GM11168 (cell line): Measurements from ENCODE around the gene CES3.

ENCODE experiments used
- in situ Hi-C: fragments of 300-500 bp; cut with MboI; formaldehyde crosslinking; loops from one replicate; pipeline ENCODE4 v1.12.0; 2022; ENCODE audit warnings: low sequenced_read_pairs; ENCODE audit not compliant: unreplicated experiment

Gene CES3

GRCh38 chr16:67019171-67019570 is 58.1 kb downstream of the CES3 start:
- in situ Hi-C loops, result no loop called here

DNA sequence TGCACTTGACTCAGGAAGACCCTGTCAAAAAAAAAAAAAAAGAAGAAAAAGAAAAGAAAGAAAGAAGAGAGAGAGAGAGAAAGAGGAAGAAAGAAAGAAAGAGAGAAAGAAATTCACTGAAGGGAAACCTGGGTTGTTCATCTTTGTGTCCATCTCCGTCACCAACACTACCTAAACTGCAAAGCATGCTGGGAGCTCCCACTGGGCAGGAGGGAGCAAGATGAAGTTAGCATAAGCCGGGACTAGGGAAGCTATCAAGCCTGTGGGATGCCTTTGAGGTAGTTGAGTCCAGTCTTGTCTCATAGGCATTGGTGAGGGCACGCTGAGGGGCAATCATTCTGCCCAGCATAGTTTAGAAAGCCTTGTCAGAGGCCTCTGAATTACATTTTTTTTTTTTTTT is 60.3 kb downstream of the CES3 start:
- in situ Hi-C loops, result loop anchor here (10.0 kb wide), 1 partner anchor 83 kb away; the partner anchor contains the start of gene PHAF1

DNA sequence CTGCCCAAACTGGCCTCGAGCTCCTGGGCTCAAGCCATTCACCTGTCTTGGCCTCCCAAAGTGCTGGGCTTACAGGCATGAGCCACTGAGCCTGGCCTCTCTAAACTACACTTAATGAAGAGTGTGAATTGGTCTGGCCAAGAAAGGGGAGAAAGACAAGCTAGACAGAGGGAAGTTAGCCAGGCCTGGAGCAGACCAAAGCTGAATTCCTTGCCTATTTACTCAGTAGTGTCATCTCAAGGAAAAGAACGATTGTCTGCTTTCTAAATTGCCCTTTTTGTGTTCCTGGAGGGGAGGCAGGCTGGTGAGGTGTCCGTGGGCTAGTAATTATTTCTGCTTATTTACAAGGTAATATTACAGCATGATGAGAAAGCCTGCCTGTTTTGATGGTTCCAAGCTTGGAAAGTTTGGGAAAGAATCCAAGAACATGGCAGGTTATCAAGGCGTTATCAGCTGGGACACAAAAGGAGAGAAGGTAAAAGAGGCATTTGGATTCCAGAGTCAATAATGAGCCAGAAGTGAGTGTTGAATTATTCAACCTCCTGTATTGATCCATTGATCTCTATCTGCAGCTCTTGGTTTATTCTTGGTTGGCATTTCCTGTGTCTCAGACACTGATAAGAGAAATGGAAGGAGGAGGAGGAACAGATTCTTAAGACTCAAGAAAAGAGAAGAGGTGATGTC is 61.6 kb downstream of the CES3 start:
- in situ Hi-C loops, result loop anchor here (10.0 kb wide), 1 partner anchor 82 kb away; the partner anchor contains the start of gene PHAF1

DNA sequence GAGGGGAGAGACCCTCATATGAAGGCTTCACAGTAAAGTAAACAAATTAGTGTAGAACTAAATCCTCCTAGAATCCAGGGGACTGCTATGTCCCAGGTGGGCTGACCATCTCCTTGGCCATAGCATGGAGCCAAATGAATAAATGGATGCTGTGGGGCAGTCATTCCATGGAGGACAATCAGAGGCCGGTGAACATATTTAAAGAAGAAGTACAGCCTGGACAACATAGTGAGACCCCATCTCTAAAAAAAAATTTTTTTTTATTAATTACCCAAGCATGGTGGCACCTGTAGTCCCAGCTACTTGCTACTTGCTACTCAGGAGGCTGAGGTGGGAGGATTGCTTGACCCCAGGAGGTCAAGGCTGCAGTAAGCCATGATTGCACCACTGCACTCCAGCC is 62.6 kb downstream of the CES3 start:
- in situ Hi-C loops, result loop anchor here (10.0 kb wide), 1 partner anchor 81 kb away; the partner anchor contains the start of gene PHAF1
